NCI-H748 treated with DMSO at 0.1 percent for 48 hours (cell line): ENCODE results near the gene C1orf115.
"Not testable (repeated sequence)": the region's sequence is repeated elsewhere in the genome, so short reads cannot be mapped to it uniquely, and the experiment has no call there.

Experiments used
- DNase-seq: peaks from one replicate; lab custom pipeline; 2025; lab: John Stamatoyannopoulos, UW

Gene C1orf115

GRCh38 chr1:220726634-220727033 is 36.5 kb downstream of the C1orf115 start:
- no peak for DNase-seq

- no peak for DNase-seq
Observed at GRCh38 chr1:220727519-220727918, 37.4 kb downstream of the C1orf115 start.

GRCh38 chr1:220730486-220730885 is 40.3 kb downstream of the C1orf115 start:
- DNase-seq, result no peak

GRCh38 chr1:220732137-220732536 is 42.0 kb downstream of the C1orf115 start:
- no peak for DNase-seq

GRCh38 chr1:220732621-220733020 is 42.5 kb downstream of the C1orf115 start:
- DNase-seq, result no peak

GRCh38 chr1:220733086-220733601 is 43.0 kb downstream of the C1orf115 start:
- peak; percentile 46 for DNase-seq

- no peak for DNase-seq
Observed at GRCh38 chr1:220734571-220735326, 44.6 kb downstream of the C1orf115 start.

GRCh38 chr1:220736283-220736682 is 46.1 kb downstream of the C1orf115 start:
- not testable (repeated sequence) for DNase-seq

- no peak for DNase-seq
Observed at GRCh38 chr1:220741349-220741748, 51.2 kb downstream of the C1orf115 start.

GRCh38 chr1:220741825-220742224 is 51.7 kb downstream of the C1orf115 start:
- no peak for DNase-seq

GRCh38 chr1:220742520-220742919 is 52.4 kb downstream of the C1orf115 start:
- no peak for DNase-seq

- no peak for DNase-seq
Observed at GRCh38 chr1:220746851-220747250, 56.7 kb downstream of the C1orf115 start.

- DNase-seq, result no peak
Observed at GRCh38 chr1:220747437-220748088, 57.4 kb downstream of the C1orf115 start.

GRCh38 chr1:220748089-220748934 is 58.1 kb downstream of the C1orf115 start, which contains the start of gene MTARC2:
Gene MTARC2, plus strand, starts transcription at chr1:220748322. Its CDS starts 210 bp downstream, at chr1:220748532.
- peak; percentile 63 for DNase-seq
